Kidney tubule cell (primary cell): Measurements from ENCODE around the gene PLAAT4.
"Not testable (repeated sequence)": the region's sequence is repeated elsewhere in the genome, so short reads cannot be mapped to it uniquely, and the experiment has no call there.

Experiments
- DNase-seq: peaks from one replicate; pipeline ENCODE4 v3.0.0-alpha.2; 2018; ENCODE audit warnings: low spot score

The PLAAT4 gene

GRCh38 chr11:63543711-63544110 is 7.1 kb downstream of the PLAAT4 start:
- no peak for DNase-seq

- no peak for DNase-seq
These were observed 10.5 kb downstream of the PLAAT4 start for GRCh38 chr11:63547061-63547460.

- DNase-seq = no peak
These were observed 11.6 kb downstream of the PLAAT4 start for GRCh38 chr11:63548178-63548577.

- no peak for DNase-seq
These were observed 12.8 kb downstream of the PLAAT4 start for GRCh38 chr11:63549411-63549810.

- not testable (repeated sequence) for DNase-seq
These were observed 13.6 kb downstream of the PLAAT4 start for GRCh38 chr11:63550156-63550700.

- DNase-seq = no peak
These were observed 14.7 kb downstream of the PLAAT4 start for GRCh38 chr11:63551091-63551888.

- DNase-seq = no peak
These were observed 15.3 kb downstream of the PLAAT4 start for GRCh38 chr11:63551889-63552266.

- no peak for DNase-seq
These were observed 16.3 kb downstream of the PLAAT4 start for GRCh38 chr11:63552921-63553320.

- DNase-seq = peak; percentile 25
These were observed 17.2 kb downstream of the PLAAT4 start for GRCh38 chr11:63553759-63554158.

GRCh38 chr11:63554877-63555223 is 18.2 kb downstream of the PLAAT4 start:
- DNase-seq = no peak

- no peak for DNase-seq
These were observed 19.9 kb downstream of the PLAAT4 start for GRCh38 chr11:63556404-63557013.

GRCh38 chr11:63557570-63557969 is 21.0 kb downstream of the PLAAT4 start:
- no peak for DNase-seq

- DNase-seq = no peak
These were observed 22.0 kb downstream of the PLAAT4 start for GRCh38 chr11:63558459-63559157.

- DNase-seq = peak; percentile 56
These were observed 24.0 kb downstream of the PLAAT4 start for GRCh38 chr11:63560506-63561180.

- DNase-seq = no peak
These were observed 26.8 kb downstream of the PLAAT4 start, which contains the start of gene PLAAT2 for GRCh38 chr11:63563201-63564055. Gene PLAAT2, minus strand, starts transcription at chr11:63563379. Its CDS starts 55 bp downstream, at chr11:63563324.

- peak; percentile 67 for DNase-seq
These were observed 27.6 kb downstream of the PLAAT4 start for GRCh38 chr11:63564056-63564774.

GRCh38 chr11:63564784-63565350 is 28.3 kb downstream of the PLAAT4 start:
- peak; percentile 15 for DNase-seq

- DNase-seq = peak; percentile 99
These were observed 30.6 kb downstream of the PLAAT4 start for GRCh38 chr11:63567044-63567840.

- DNase-seq = no peak
These were observed 33.0 kb downstream of the PLAAT4 start for GRCh38 chr11:63569570-63569969.
